H1 (cell line): ENCODE measurements around the gene KRTAP5-4. TPM values are rescaled to one million over a fixed set of nuclear protein-coding genes. Genes with fewer than 3 reads are reported as not detected.
"Not testable (repeated sequence)": the region's sequence is repeated elsewhere in the genome, so short reads cannot be mapped to it uniquely, and the experiment has no call there.

Source experiments
- CTCF ChIA-PET: fragments of 300-600 bp; sonication (Branson Sonifier 250); formaldehyde crosslinking; loops from one replicate; lab custom pipeline; 2021; ENCODE audit not compliant: partially characterized antibody; lab: Charles Lee
- POLR2A ChIA-PET: fragments of 300-600 bp; sonication (Branson Sonifier 250); formaldehyde crosslinking; loops from one replicate; lab custom pipeline; 2021; ENCODE audit warnings: inconsistent platforms; ENCODE audit not compliant: partially characterized antibody; lab: Charles Lee
- DNase-seq, 2 experiments: peaks; one replicate each; pipeline versions ENCODE4 v3.0.0 to v3.0.0-alpha.2; 2010 to 2022; ENCODE audit warnings: low spot score in 2 of 2, low read depth in 1 of 2, mixed read lengths in 1 of 2
- FAIRE-seq: peaks from 2 replicates; lab custom pipeline; 2011; peaks lifted over from hg19 to GRCh38; lab: Jason Lieb, UNC
- H2AFZ ChIP-seq: 2 replicates; pipeline ENCODE4 v1.8.1; 2012; ENCODE audit warnings: low read length, inconsistent platforms
- H2AK5ac ChIP-seq: 2 replicates; pipeline ENCODE4 v1.6.1; 2013; ENCODE audit warnings: low read depth, low read length
- H2BK120ac ChIP-seq: replicated peaks from 2 replicates; pipeline ENCODE3; 2013; ENCODE audit warnings: low read depth, low read length, inconsistent platforms
- H2BK12ac ChIP-seq: 2 replicates; pipeline ENCODE4 v1.6.1; 2013; ENCODE audit warnings: low read depth, low read length
- H2BK15ac ChIP-seq: 2 replicates; pipeline ENCODE4 v1.6.1; 2013; ENCODE audit warnings: low read length
- H2BK20ac ChIP-seq: 2 replicates; pipeline ENCODE4 v1.6.1; 2013; ENCODE audit warnings: low read length
- H2BK5ac ChIP-seq: 2 replicates; pipeline ENCODE4 v1.6.1; 2013; ENCODE audit warnings: low read depth, low read length
- H3K14ac ChIP-seq: 2 replicates; pipeline ENCODE4 v1.6.1; 2013; ENCODE audit warnings: inconsistent platforms; ENCODE audit not compliant: insufficient read length
- H3K18ac ChIP-seq: 2 replicates; pipeline ENCODE4 v1.6.1; 2013; ENCODE audit warnings: low read length; ENCODE audit errors: extremely low read depth
- H3K23ac ChIP-seq: 2 replicates; pipeline ENCODE4 v1.6.1; 2013; ENCODE audit warnings: inconsistent platforms; ENCODE audit not compliant: insufficient read length
- H3K23me2 ChIP-seq: 2 replicates; pipeline ENCODE4 v1.6.1; 2013; ENCODE audit warnings: low read depth, low read length
- H3K27ac ChIP-seq: 2 replicates; pipeline ENCODE4 v1.6.1; 2011; ENCODE audit warnings: low read depth, low read length, inconsistent platforms
- H3K27me3 ChIP-seq, 4 experiments: replicated peaks in 1 of 4; 1 replicate in 1 of 4; 2 replicates in 3 of 4; pipeline versions ENCODE4 v1.6.1 to v1.8.1; 2011 to 2013; ENCODE audit warnings: low read length in 3 of 4, mild to moderate bottlenecking in 3 of 4, inconsistent platforms in 2 of 4, mixed read lengths in 2 of 4, moderate library complexity in 1 of 4; ENCODE audit not compliant: control insufficient read depth in 3 of 4, insufficient read depth in 3 of 4; ENCODE audit errors: extremely low read depth in 1 of 4
- H3K36me3 ChIP-seq, 4 experiments: 2 replicates each; pipeline versions ENCODE4 v1.6.1 to v1.8.1; 2011 to 2013; ENCODE audit warnings: mild to moderate bottlenecking in 4 of 4, low read length in 3 of 4, moderate library complexity in 2 of 4, control low read depth in 1 of 4, inconsistent platforms in 1 of 4; ENCODE audit not compliant: insufficient read depth in 4 of 4, control insufficient read depth in 2 of 4
- H3K4ac ChIP-seq: replicated peaks from 2 replicates; pipeline ENCODE3; 2013; ENCODE audit warnings: low read length, low read depth, mixed read lengths, inconsistent platforms; ENCODE audit not compliant: insufficient read length
- H3K4me1 ChIP-seq, 4 experiments: replicated peaks in 1 of 4; 1 replicate in 1 of 4; 2 replicates in 3 of 4; pipeline versions ENCODE4 v1.6.1 to v1.8.1; 2011 to 2013; ENCODE audit warnings: low read length in 3 of 4, inconsistent platforms in 2 of 4, mixed read lengths in 1 of 4; ENCODE audit not compliant: insufficient read depth in 4 of 4, control insufficient read depth in 3 of 4
- H3K4me2 ChIP-seq, 2 experiments: 2 replicates each; pipeline versions ENCODE4 v1.6.1 to v1.8.1; 2011 to 2013; ENCODE audit warnings: low read depth in 2 of 2, low read length in 2 of 2, control low read depth in 1 of 2, inconsistent platforms in 1 of 2, mild to moderate bottlenecking in 1 of 2; ENCODE audit not compliant: insufficient read depth in 1 of 2
- H3K4me3 ChIP-seq, 4 experiments: fragments of 200-600, 300-600 bp in 1 of 4; sonication (generic), shearing (Covaris generic), sonication (Bioruptor Twin) in 1 of 4; 2 replicates each; pipeline versions ENCODE4 v1.5.1 to v1.8.1; 2011 to 2016; ENCODE audit warnings: low read length in 4 of 4, low read depth in 3 of 4, control low read depth in 2 of 4, inconsistent platforms in 2 of 4, mild to moderate bottlenecking in 2 of 4, mixed read lengths in 1 of 4, moderate library complexity in 1 of 4; ENCODE audit not compliant: insufficient read depth in 2 of 4; ENCODE audit errors: extremely low read depth in 1 of 4
- H3K56ac ChIP-seq: replicated peaks from 2 replicates; pipeline ENCODE3; 2013; ENCODE audit warnings: low read depth, mild to moderate bottlenecking, mixed read lengths, low read length, inconsistent platforms; ENCODE audit not compliant: insufficient read length
- H3K79me1 ChIP-seq: 2 replicates; pipeline ENCODE4 v1.6.1; 2013; ENCODE audit warnings: low read depth, low read length, control low read depth
- H3K79me2 ChIP-seq, 2 experiments: 2 replicates each; pipeline versions ENCODE4 v1.6.1 to v1.8.1; 2012 to 2013; ENCODE audit warnings: low read length in 2 of 2, mild to moderate bottlenecking in 2 of 2, inconsistent platforms in 1 of 2; ENCODE audit not compliant: insufficient read depth in 2 of 2, control insufficient read depth in 1 of 2
- H3K9ac ChIP-seq, 4 experiments: replicated peaks in 1 of 4; 1 replicate in 1 of 4; 2 replicates in 3 of 4; pipeline versions ENCODE4 v1.6.1 to v1.8.1; 2011 to 2013; ENCODE audit warnings: low read depth in 3 of 4, low read length in 3 of 4, control low read depth in 2 of 4, mild to moderate bottlenecking in 2 of 4, moderate library complexity in 2 of 4, inconsistent platforms in 1 of 4; ENCODE audit errors: extremely low read depth in 1 of 4
- H3K9me3 ChIP-seq, 2 experiments: 2 replicates each; pipeline versions ENCODE4 v1.6.1 to v1.8.1; 2012 to 2013; ENCODE audit warnings: mild to moderate bottlenecking in 2 of 2, moderate library complexity in 2 of 2, control low read depth in 1 of 2, inconsistent platforms in 1 of 2, low read depth in 1 of 2, low read length in 1 of 2, mixed read lengths in 1 of 2; ENCODE audit not compliant: insufficient read depth in 2 of 2
- H4K20me1 ChIP-seq, 2 experiments: replicated peaks in 1 of 2; 2 replicates each; pipeline versions ENCODE3 to v1.8.1; 2011 to 2013; ENCODE audit warnings: inconsistent platforms in 2 of 2, low read length in 2 of 2, mild to moderate bottlenecking in 1 of 2; ENCODE audit not compliant: insufficient read depth in 2 of 2, control insufficient read depth in 1 of 2
- H4K5ac ChIP-seq: 2 replicates; pipeline ENCODE4 v1.6.1; 2013; ENCODE audit warnings: low read length, low read depth, mixed read lengths, inconsistent platforms; ENCODE audit not compliant: insufficient read length
- H4K8ac ChIP-seq: 2 replicates; pipeline ENCODE4 v1.8.0; 2013; ENCODE audit warnings: mild to moderate bottlenecking, moderate library complexity, low read length, inconsistent platforms; ENCODE audit not compliant: insufficient read depth; ENCODE audit errors: extremely low read depth
- H4K91ac ChIP-seq: replicated peaks from 2 replicates; pipeline ENCODE3; 2013; ENCODE audit warnings: low read length, mixed read lengths, inconsistent platforms; ENCODE audit not compliant: insufficient read length
- WGBS, 2 experiments: shearing (Covaris generic) in 1 of 2; methylation state at CpG; one replicate each; pipeline versions ENCODE4 v1.1.6 to v1.1.7; 2013 to 2015; ENCODE audit warnings: low lambda C conversion rate in 2 of 2, mixed read lengths in 2 of 2, inconsistent platforms in 1 of 2, low coverage in 1 of 2, missing lambda C conversion rate in 1 of 2; ENCODE audit not compliant: insufficient replicate concordance in 2 of 2, insufficient coverage in 1 of 2, insufficient read length in 1 of 2; ENCODE audit errors: extremely low coverage in 1 of 2, missing lambda C conversion rate in 1 of 2; 5-methylcytosine and 5-hydroxymethylcytosine counted together
- polyA plus RNA-seq, 7 experiments: library from polyadenylated mRNA; depleted of rRNA in 3 of 7; stranded (reverse) in 5 of 7; unstranded in 2 of 7; fragments of >200 nt in 5 of 7; fragments of 200-250 nt in 2 of 7; gene quantifications; 1 replicate in 5 of 7; 2 replicates in 1 of 7; 4 replicates in 1 of 7; pipeline versions ENCODE4 v1.2.1 to v1.2.3, GENCODE V29; 2011 to 2013; ENCODE audit warnings: missing spikeins in 2 of 7, mixed read lengths in 2 of 7
- total RNA-seq: library from RNA; stranded (reverse); fragmentation: NEBNext Ultra II Directional; extraction: Animal tissue kit (Norgen Biotek cat#: 25700); gene quantifications from 2 replicates; pipeline ENCODE4 v1.2.1, GENCODE V29; 2021

The KRTAP5-4 gene
- total and polyA plus RNA-seq, 2 of the 8 experiments (the other 6 are each of a cell fraction or from before 2014, with no cell fraction given): not detected

DNA sequence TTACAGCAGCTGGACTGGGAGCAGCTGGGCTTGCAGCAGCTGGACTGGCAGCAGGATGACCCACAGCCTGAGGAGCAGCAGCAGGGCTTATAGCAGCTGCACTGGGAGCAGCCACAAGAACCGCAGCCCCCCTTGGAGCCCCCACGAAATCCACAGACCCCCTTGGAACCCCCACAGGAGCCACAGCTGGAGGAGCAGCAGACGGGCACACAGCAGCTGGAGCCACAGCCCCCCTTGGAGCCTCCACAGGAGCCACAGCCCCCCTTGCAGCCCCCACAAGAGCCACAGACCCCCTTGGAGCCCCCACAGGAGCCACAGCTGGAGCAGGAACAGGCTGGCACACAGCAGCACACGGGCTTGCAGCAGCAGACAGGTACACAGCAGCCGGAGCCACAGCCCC is 14.0 kb downstream of the KRTAP5-4 start:
- H2BK12ac ChIP-seq, H2AFZ ChIP-seq, H3K56ac ChIP-seq, FAIRE-seq, DNase-seq, H3K79me2 ChIP-seq, H2AK5ac ChIP-seq, H2BK15ac ChIP-seq, H4K91ac ChIP-seq, H2BK20ac ChIP-seq, H3K79me1 ChIP-seq, H2BK120ac ChIP-seq, H4K5ac ChIP-seq, H3K4me2 ChIP-seq, H3K23me2 ChIP-seq, H3K4me3 ChIP-seq, POLR2A ChIA-PET, H2BK5ac ChIP-seq, H3K23ac ChIP-seq, H3K9ac ChIP-seq, H3K9me3 ChIP-seq, H3K14ac ChIP-seq, H3K4ac ChIP-seq, H3K18ac ChIP-seq, H3K27me3 ChIP-seq, H4K8ac ChIP-seq, H3K4me1 ChIP-seq, H4K20me1 ChIP-seq, H3K27ac ChIP-seq, H3K36me3 ChIP-seq: not testable (repeated sequence)
- 78% methylated on average over 5 of the region's 5 CpGs; no CpG with 5 or more reads in 1 of the 2 experiments for WGBS, 2 experiments
- CTCF ChIA-PET: interaction anchor here (0.8 to 1.9 kb wide), 2 partner anchors 12 to 32 kb away, joined by 4 to 8 read pairs; no protein-coding TSS in a partner anchor
